HepG2 (cell line): ENCODE data around the gene ISCA2. TPM values are rescaled to one million over a fixed set of nuclear protein-coding genes. Genes with fewer than 3 reads are reported as not detected.

Experiments used
- BRD4 ChIP-seq: sonication (generic); formaldehyde crosslinking; IDR thresholded peaks from 2 replicates; pipeline ENCODE4 v1.4.0; 2020; ENCODE audit warnings: missing genetic modification reagents
- ELF1 ChIP-seq: sonication (generic); formaldehyde crosslinking; IDR thresholded peaks from 2 replicates; pipeline ENCODE4 v1.4.0; 2020; ENCODE audit warnings: missing genetic modification reagents
- ELF4 ChIP-seq: sonication (generic); formaldehyde crosslinking; IDR thresholded peaks from 2 replicates; pipeline ENCODE4 v1.5.0; 2020; ENCODE audit warnings: missing genetic modification reagents, mild to moderate bottlenecking, moderate library complexity, borderline replicate concordance
- EP300 ChIP-seq, 3 experiments: sonication (generic) in 1 of 3; formaldehyde crosslinking in 1 of 3; IDR thresholded peaks; 2 replicates each; pipeline versions ENCODE4 v1.5.1 to v1.6.1; 2011 to 2020; ENCODE audit warnings: low read depth in 2 of 3, low read length in 2 of 3, borderline replicate concordance in 1 of 3, improper control_type of control experiment in 1 of 3, mild to moderate bottlenecking in 1 of 3, missing genetic modification reagents in 1 of 3, moderate library complexity in 1 of 3
- HNF4G ChIP-seq, 2 experiments: sonication (generic) in 1 of 2; formaldehyde crosslinking in 1 of 2; IDR thresholded peaks; 2 replicates each; pipeline versions ENCODE4 v1.4.0 to v1.6.1; 2011 to 2020; ENCODE audit warnings: borderline replicate concordance in 2 of 2, low read depth in 2 of 2, mild to moderate bottlenecking in 2 of 2, low read length in 1 of 2, missing genetic modification reagents in 1 of 2, moderate library complexity in 1 of 2
- HOXD1 ChIP-seq: sonication (generic); formaldehyde crosslinking; IDR thresholded peaks from 2 replicates; pipeline ENCODE4 v1.5.0; 2020; ENCODE audit warnings: missing genetic modification reagents
- MED13 ChIP-seq: sonication (generic); formaldehyde crosslinking; IDR thresholded peaks from 2 replicates; pipeline ENCODE4 v1.5.0; 2020; ENCODE audit warnings: missing genetic modification reagents
- MTA1 ChIP-seq: sonication (generic); formaldehyde crosslinking; IDR thresholded peaks from 2 replicates; pipeline ENCODE4 v1.4.0; 2020; ENCODE audit warnings: missing genetic modification reagents, mild to moderate bottlenecking, borderline replicate concordance
- NFE2L1 ChIP-seq: sonication (generic); formaldehyde crosslinking; IDR thresholded peaks from 2 replicates; pipeline ENCODE4 v1.4.0; 2020; ENCODE audit warnings: missing genetic modification reagents, mild to moderate bottlenecking, borderline replicate concordance
- NKX3-1 ChIP-seq: sonication (generic); formaldehyde crosslinking; IDR thresholded peaks from 2 replicates; pipeline ENCODE4 v1.5.0; 2020; ENCODE audit warnings: missing genetic modification reagents
- RAD51 ChIP-seq: fragments of 450-650 bp; IDR thresholded peaks from 2 replicates; pipeline ENCODE4 v1.6.1; 2016; ENCODE audit warnings: borderline replicate concordance
- SIX1 ChIP-seq: sonication (generic); formaldehyde crosslinking; IDR thresholded peaks from 2 replicates; pipeline ENCODE4 v1.4.0; 2020; ENCODE audit warnings: missing genetic modification reagents, borderline replicate concordance
- SOX5 ChIP-seq: IDR thresholded peaks from 2 replicates; pipeline ENCODE4 v1.6.1; 2016; ENCODE audit warnings: borderline replicate concordance
- TARDBP ChIP-seq: sonication (generic); formaldehyde crosslinking; IDR thresholded peaks from 2 replicates; pipeline ENCODE4 v1.8.0; 2022; ENCODE audit warnings: mild to moderate bottlenecking, missing genetic modification reagents
- ZMAT3 ChIP-seq: sonication (generic); formaldehyde crosslinking; conservative IDR thresholded peaks from 2 replicates; pipeline ENCODE4 v1.7.0; 2021; ENCODE audit warnings: missing genetic modification reagents
- ZMYM4 ChIP-seq: sonication (generic); formaldehyde crosslinking; IDR thresholded peaks from 2 replicates; pipeline ENCODE4 v1.8.1; 2023; ENCODE audit warnings: mild to moderate bottlenecking, missing genetic modification reagents
- ZNF225 ChIP-seq: sonication (generic); formaldehyde crosslinking; IDR thresholded peaks from 2 replicates; pipeline ENCODE4 v1.4.0; 2020; ENCODE audit warnings: mild to moderate bottlenecking, missing genetic modification reagents
- ZNF546 ChIP-seq: sonication (generic); formaldehyde crosslinking; conservative IDR thresholded peaks from 2 replicates; pipeline ENCODE4 v1.8.1; 2023; ENCODE audit warnings: mild to moderate bottlenecking, missing genetic modification reagents
- ZNF577 ChIP-seq: sonication (generic); formaldehyde crosslinking; IDR thresholded peaks from 2 replicates; pipeline ENCODE4 v1.4.0; 2020; ENCODE audit warnings: mild to moderate bottlenecking, low read depth, missing genetic modification reagents, borderline replicate concordance
- ZNF747 ChIP-seq: sonication (generic); formaldehyde crosslinking; IDR thresholded peaks from 2 replicates; pipeline ENCODE4 v1.8.1; 2023; ENCODE audit warnings: missing genetic modification reagents, mild to moderate bottlenecking, borderline replicate concordance
- ZNF816 ChIP-seq: sonication (generic); formaldehyde crosslinking; IDR thresholded peaks from 2 replicates; pipeline ENCODE4 v1.8.0; 2022; ENCODE audit warnings: missing genetic modification reagents, mild to moderate bottlenecking, borderline replicate concordance
- polyA plus RNA-seq, 8 experiments: library from polyadenylated mRNA; depleted of rRNA in 3 of 8; stranded (reverse) in 7 of 8; unstranded in 1 of 8; fragments of >200 nt; fragmentation: Illumina TruSeq in 4 of 8; extraction: Trizol in 4 of 8; gene quantifications; 2 replicates each; pipeline versions ENCODE4 v1.2.1 to v1.2.3, GENCODE V29; 2011 to 2016; ENCODE audit warnings: low read depth in 4 of 8, missing spikeins in 1 of 8, mixed read lengths in 1 of 8; ENCODE audit not compliant: insufficient read depth in 1 of 8
- total RNA-seq, 5 experiments: library from RNA; depleted of rRNA; stranded (reverse); fragments of >200 nt; fragmentation: Illumina TruSeq; extraction: Trizol; gene quantifications; 2 replicates each; pipeline ENCODE4 v1.2.3, GENCODE V29; 2016; ENCODE audit warnings: low read depth in 1 of 5
- TF ChIP-seq, protein P1 (sequence below): sonication (generic); formaldehyde crosslinking; IDR thresholded peaks from 2 replicates; pipeline ENCODE4 v1.9.0; 2022; ENCODE audit warnings: missing genetic modification reagents, mild to moderate bottlenecking, borderline replicate concordance
- TF ChIP-seq, protein P2 (sequence below): sonication (generic); formaldehyde crosslinking; IDR thresholded peaks from 2 replicates; pipeline ENCODE4; 2020; ENCODE audit warnings: missing genetic modification reagents, mild to moderate bottlenecking, borderline replicate concordance

ISCA2 gene
- total and polyA plus RNA-seq, 2 of the 13 experiments (the other 11 are each of a cell fraction or from before 2014, with no cell fraction given), result 32.1 to 43.4 TPM

DNA sequence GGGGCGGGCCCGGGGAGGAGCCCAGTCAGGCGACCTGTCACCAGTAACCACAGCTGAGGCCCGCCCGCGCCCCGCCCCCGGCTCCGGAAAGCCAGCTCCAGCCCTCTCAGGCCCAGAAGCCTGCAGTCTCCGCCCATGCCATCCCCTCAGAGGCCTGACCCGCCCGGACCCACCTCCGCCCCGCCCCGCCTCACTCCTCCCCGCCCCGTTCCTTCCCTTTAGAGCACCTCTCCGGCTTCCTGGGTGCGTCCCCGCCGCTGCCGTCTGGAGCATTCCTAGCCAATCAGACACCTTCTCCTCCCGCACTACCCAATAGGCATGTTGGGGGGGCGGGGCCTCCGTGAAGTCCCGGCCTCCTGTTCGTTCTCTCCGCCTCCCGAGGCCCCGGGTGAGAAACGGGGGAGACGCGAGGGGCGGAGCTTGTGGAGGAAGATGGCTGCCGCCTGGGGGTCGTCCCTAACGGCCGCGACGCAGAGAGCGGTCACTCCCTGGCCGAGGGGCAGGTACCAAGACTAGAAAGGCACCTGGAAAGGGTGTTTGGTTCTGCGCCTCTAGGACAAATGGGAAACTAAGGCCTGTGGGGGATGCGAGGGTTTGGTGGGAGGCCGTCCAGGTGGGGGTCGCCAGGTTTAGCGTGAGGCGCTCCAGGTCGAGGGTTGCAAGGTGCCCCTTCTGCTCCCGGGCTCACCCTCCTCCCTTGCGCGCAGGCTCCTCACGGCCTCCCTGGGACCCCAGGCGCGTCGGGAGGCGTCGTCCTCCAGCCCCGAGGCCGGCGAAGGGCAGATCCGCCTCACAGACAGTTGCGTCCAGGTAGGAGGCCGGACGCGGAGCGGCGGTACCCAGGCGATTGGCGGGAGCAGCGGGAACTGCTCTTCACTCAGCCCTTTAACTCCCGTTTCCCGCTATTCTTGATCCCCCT is at the start of gene ISCA2 (continued):
- TF ChIP-seq MTA1, result peak; percentile 58; the same call in 1 of the 2 replicates
- peak; percentile 53; the same call in 1 of the 2 replicates for TF ChIP-seq BRD4 (CRISPR knock-in tag)
- no peak for TF ChIP-seq ZNF577 (CRISPR knock-in tag)
- TF ChIP-seq, protein P1, sequence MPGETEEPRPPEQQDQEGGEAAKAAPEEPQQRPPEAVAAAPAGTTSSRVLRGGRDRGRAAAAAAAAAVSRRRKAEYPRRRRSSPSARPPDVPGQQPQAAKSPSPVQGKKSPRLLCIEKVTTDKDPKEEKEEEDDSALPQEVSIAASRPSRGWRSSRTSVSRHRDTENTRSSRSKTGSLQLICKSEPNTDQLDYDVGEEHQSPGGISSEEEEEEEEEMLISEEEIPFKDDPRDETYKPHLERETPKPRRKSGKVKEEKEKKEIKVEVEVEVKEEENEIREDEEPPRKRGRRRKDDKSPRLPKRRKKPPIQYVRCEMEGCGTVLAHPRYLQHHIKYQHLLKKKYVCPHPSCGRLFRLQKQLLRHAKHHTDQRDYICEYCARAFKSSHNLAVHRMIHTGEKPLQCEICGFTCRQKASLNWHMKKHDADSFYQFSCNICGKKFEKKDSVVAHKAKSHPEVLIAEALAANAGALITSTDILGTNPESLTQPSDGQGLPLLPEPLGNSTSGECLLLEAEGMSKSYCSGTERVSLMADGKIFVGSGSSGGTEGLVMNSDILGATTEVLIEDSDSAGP (CRISPR knock-in tag), result peak; percentile 47; the same call in 1 of the 2 replicates
- 0 out of 2 replicates have a peak, but pooled peaks have one; percentile 31 for TF ChIP-seq ZNF816 (CRISPR knock-in tag)
- TF ChIP-seq RAD51, result no peak
- peak; percentile 74 for TF ChIP-seq ELF1 (CRISPR knock-in tag)
- TF ChIP-seq ZNF225, result peak; percentile 86
- no peak for TF ChIP-seq HNF4G (IDR thresholded peaks at IDR 0.05; ENCODE audit: borderline replicate concordance, low read depth, low read length)
- TF ChIP-seq HNF4G (CRISPR knock-in tag; IDR thresholded peaks at IDR 0.05; ENCODE audit: borderline replicate concordance, low read depth), result 0 out of 2 replicates have a peak, but pooled peaks have one; percentile 32
- TF ChIP-seq SOX5 (CRISPR knock-in tag), result no peak
- TF ChIP-seq, protein P2, sequence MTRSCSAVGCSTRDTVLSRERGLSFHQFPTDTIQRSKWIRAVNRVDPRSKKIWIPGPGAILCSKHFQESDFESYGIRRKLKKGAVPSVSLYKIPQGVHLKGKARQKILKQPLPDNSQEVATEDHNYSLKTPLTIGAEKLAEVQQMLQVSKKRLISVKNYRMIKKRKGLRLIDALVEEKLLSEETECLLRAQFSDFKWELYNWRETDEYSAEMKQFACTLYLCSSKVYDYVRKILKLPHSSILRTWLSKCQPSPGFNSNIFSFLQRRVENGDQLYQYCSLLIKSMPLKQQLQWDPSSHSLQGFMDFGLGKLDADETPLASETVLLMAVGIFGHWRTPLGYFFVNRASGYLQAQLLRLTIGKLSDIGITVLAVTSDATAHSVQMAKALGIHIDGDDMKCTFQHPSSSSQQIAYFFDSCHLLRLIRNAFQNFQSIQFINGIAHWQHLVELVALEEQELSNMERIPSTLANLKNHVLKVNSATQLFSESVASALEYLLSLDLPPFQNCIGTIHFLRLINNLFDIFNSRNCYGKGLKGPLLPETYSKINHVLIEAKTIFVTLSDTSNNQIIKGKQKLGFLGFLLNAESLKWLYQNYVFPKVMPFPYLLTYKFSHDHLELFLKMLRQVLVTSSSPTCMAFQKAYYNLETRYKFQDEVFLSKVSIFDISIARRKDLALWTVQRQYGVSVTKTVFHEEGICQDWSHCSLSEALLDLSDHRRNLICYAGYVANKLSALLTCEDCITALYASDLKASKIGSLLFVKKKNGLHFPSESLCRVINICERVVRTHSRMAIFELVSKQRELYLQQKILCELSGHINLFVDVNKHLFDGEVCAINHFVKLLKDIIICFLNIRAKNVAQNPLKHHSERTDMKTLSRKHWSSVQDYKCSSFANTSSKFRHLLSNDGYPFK (CRISPR knock-in tag), result peak; percentile 65; the same call in 1 of the 2 replicates
- TF ChIP-seq MED13, result no peak
- TF ChIP-seq EP300 (IDR thresholded peaks at IDR 0.05; ENCODE audit: low read depth in 2 of 2, low read length in 2 of 2), result 0 out of 4 replicates have a peak, but pooled peaks of 1 of the 2 experiments have one; percentile 5
- no peak for TF ChIP-seq EP300 (CRISPR knock-in tag; IDR thresholded peaks at IDR 0.05; ENCODE audit: borderline replicate concordance)
- TF ChIP-seq ZMYM4 (CRISPR knock-in tag), result 0 out of 2 replicates have a peak, but pooled peaks have one; percentile 50
- 0 out of 2 replicates have a peak, but pooled peaks have one; percentile 30 for TF ChIP-seq ELF4 (CRISPR knock-in tag)
- TF ChIP-seq NKX3-1 (CRISPR knock-in tag), result peak; percentile 57; the same call in 1 of the 2 replicates
- TF ChIP-seq ZNF546 (CRISPR knock-in tag), result no peak
- peak; percentile 52; the same call in 1 of the 2 replicates for TF ChIP-seq TARDBP (CRISPR knock-in tag)
- TF ChIP-seq HOXD1 (CRISPR knock-in tag), result no peak
- no peak for TF ChIP-seq NFE2L1
- peak; percentile 62 for TF ChIP-seq ZNF747
- TF ChIP-seq ZMAT3 (CRISPR knock-in tag), result 0 out of 2 replicates have a peak, but pooled peaks have one; percentile 21
- no peak for TF ChIP-seq SIX1 (CRISPR knock-in tag)
